Pancreas (tissue), 10 donors: ENCODE results near the gene TMCC3. TPM values are rescaled to one million over a fixed set of nuclear protein-coding genes. Genes with fewer than 3 reads are reported as not detected.
"Not testable (repeated sequence)": the region's sequence is repeated elsewhere in the genome, so short reads cannot be mapped to it uniquely, and the experiment has no call there.

Experiments used
- ATAC-seq, 4 donors: fragments of 200-7000 bp; cut with Tn5 transposase; one replicate each; pipeline versions ENCODE4 v1.8.0 to v1.9.1; 2020; ENCODE audit warnings: mild to moderate bottlenecking in 4 of 4, moderate library complexity in 4 of 4
- DNase-seq, 6 donors: peaks; one replicate each; pipeline ENCODE4 v3.0.0-alpha.2; 2020
- FAIRE-seq: peaks from 2 replicates; lab custom pipeline; 2012; peaks lifted over from hg19 to GRCh38; lab: Jason Lieb, UNC
- H3K27ac ChIP-seq, 4 donors: fragments of 200-600 bp; sonication (generic); 1 replicate in 3 of 4; 2 replicates in 1 of 4; pipeline versions ENCODE4 v1.5.0 to v1.8.0; 2020
- H3K27me3 ChIP-seq, 4 donors: fragments of 200-600 bp; one replicate each; pipeline ENCODE4 v1.8.0; 2021
- H3K36me3 ChIP-seq, 3 donors: fragments of 200-600 bp; sonication (generic) in 1 of 3; one replicate each; pipeline versions ENCODE4 v1.5.0 to v1.8.0; 2020 to 2021
- H3K4me1 ChIP-seq, 3 donors: fragments of 200-600 bp; one replicate each; pipeline ENCODE4 v1.8.0; 2021
- H3K4me3 ChIP-seq, 4 donors: fragments of 200-600 bp; sonication (generic) in 2 of 4; one replicate each; pipeline versions ENCODE4 v1.5.0 to v1.8.0; 2020 to 2021
- H3K9me3 ChIP-seq, 4 donors: fragments of 200-600 bp; one replicate each; pipeline ENCODE4 v1.8.0; 2021
- WGBS, 2 donors: extraction: QIAGEN DNeasy Blood & Tissue Kit; methylation state at CpG; one replicate each; pipeline ENCODE4 v1.1.7; 2013; 5-methylcytosine and 5-hydroxymethylcytosine counted together
- intact Hi-C, 3 donors: fragments of 100-400 bp; cut with DNase I; formaldehyde crosslinking; loops; one replicate each; pipeline versions ENCODE4 v1.11.1 to v1.14.2; 2022
- polyA plus RNA-seq, 2 donors: library from polyadenylated mRNA; stranded (reverse); fragments of 200-250 nt; gene quantifications; one replicate each; pipeline ENCODE4 v1.2.3, GENCODE V29; 2013
- total RNA-seq, 6 donors: library from RNA; stranded (reverse); fragmentation: NEBNext Ultra II Directional in 4 of 6; extraction: Animal tissue kit (Norgen Biotek cat#: 25700) in 4 of 6; gene quantifications; one replicate each; pipeline versions ENCODE4 v1.2.1 to v1.2.4, GENCODE V29; 2021 to 2023
- TF ChIP-seq, protein P1 (sequence below), 4 donors: fragments of 200-600 bp; sonication (generic) in 3 of 4; IDR thresholded peaks; one replicate each; pipeline versions ENCODE4 v1.5.0 to v1.8.0; 2021; ENCODE audit warnings: antibody characterized with exemption in 4 of 4
- donor health status: healthy with polysubstance abuse.
- donor health status: DM: no; HTN: no; CAD: no; lungs with moderate emphysema.
- donor health status: DM: no; HTN: no; CAD: no.
- donor health status: control.
- donor health status: control.
- donor health status: Bipolar disorder and iron deficiency.
- donor health status: DM: yes; HTN: yes; CAD: no.
- donor health status: DM: no; HTN: no; CAD: no.
- donor health status: DM: no; HTN: no; CAD: no.
- donor health status: DM: yes; HTN: yes; CAD: no.

Gene TMCC3
- total and polyA plus RNA-seq, 8 donors, result 1.0 to 6.9 (median 2.3) TPM

GRCh38 chr12:94551810-94552209, 98.5 kb downstream of the TMCC3 start:
- DNase-seq, result no peak
- Histone ChIP-seq H3K27ac (no peak overlapping the region), H3K4me3 (no peak overlapping the region), H3K9me3 (no peaks in the 10 kb centered on the region), H3K27me3 (no peaks in the 10 kb centered on the region), H3K36me3 (no peaks in the 10 kb centered on the region), H3K4me1 (no peaks in the 10 kb centered on the region)
- ATAC-seq, result no peak
- 89 to 91% methylated on average over 4 of the region's 4 CpGs for WGBS, 2 donors
- intact Hi-C loops, result no loop called here
- TF ChIP-seq, protein P1, sequence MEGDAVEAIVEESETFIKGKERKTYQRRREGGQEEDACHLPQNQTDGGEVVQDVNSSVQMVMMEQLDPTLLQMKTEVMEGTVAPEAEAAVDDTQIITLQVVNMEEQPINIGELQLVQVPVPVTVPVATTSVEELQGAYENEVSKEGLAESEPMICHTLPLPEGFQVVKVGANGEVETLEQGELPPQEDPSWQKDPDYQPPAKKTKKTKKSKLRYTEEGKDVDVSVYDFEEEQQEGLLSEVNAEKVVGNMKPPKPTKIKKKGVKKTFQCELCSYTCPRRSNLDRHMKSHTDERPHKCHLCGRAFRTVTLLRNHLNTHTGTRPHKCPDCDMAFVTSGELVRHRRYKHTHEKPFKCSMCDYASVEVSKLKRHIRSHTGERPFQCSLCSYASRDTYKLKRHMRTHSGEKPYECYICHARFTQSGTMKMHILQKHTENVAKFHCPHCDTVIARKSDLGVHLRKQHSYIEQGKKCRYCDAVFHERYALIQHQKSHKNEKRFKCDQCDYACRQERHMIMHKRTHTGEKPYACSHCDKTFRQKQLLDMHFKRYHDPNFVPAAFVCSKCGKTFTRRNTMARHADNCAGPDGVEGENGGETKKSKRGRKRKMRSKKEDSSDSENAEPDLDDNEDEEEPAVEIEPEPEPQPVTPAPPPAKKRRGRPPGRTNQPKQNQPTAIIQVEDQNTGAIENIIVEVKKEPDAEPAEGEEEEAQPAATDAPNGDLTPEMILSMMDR (IDR thresholded peaks at IDR 0.05), result no peak
- FAIRE-seq, result no peak

DNA sequence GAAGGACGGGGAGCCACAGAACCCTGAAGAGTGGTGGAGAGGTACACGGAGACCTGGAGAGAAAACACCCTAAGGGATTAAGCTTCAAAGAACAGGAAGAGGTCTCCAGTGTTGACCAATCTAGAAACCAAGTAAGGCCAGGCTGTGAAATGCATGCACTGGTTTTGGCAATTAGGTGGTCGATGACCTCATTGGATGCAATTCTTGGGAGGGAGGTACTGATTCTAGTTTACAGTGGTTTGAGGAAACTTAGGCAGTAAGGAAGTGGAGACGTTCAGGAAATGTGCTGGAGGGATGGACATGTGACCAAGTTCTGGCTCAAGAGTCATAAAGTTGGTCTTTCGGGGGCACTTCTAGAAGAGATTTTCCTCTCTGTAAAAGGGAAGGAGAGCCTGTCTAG, 99.4 kb downstream of the TMCC3 start:
- no peak overlapping the region for H3K4me3 ChIP-seq
- FAIRE-seq (no peak), ATAC-seq (no peak), DNase-seq (no peak)
- WGBS, 2 donors, result 78 to 92% methylated on average over 5 of the region's 5 CpGs
- no peaks in the 10 kb centered on the region for H3K4me1 ChIP-seq
- no peak overlapping the region for H3K27ac ChIP-seq
- H3K36me3 ChIP-seq, result no peaks in the 10 kb centered on the region
- TF ChIP-seq, protein P1 (IDR thresholded peaks at IDR 0.05), result no peak
- H3K27me3 ChIP-seq, result no peaks in the 10 kb centered on the region
- H3K9me3 ChIP-seq, result no peaks in the 10 kb centered on the region
- intact Hi-C loops, result no loop called here

DNA sequence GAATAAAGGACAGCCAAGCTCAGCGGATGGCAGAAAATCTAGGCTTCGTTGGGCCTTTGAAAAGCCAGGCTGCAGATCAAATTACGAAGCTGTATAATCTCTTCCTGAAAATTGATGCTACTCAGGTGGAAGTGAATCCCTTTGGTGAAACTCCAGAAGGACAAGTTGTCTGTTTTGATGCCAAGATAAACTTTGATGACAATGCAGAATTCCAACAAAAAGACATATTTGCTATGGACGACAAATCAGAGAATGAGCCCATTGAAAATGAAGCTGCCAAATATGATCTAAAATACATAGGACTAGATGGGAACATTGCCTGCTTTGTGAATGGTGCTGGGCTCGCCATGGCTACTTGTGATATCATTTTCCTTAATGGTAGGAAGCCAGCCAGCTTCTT, 101.5 kb downstream of the TMCC3 start:
- H3K4me3 ChIP-seq, H3K9me3 ChIP-seq, H3K27me3 ChIP-seq, H3K27ac ChIP-seq, intact Hi-C loops, DNase-seq, FAIRE-seq, H3K4me1 ChIP-seq, ATAC-seq, H3K36me3 ChIP-seq: not testable (repeated sequence)
- WGBS, 2 donors, result 84 to 89% methylated on average over 5 of the region's 5 CpGs

DNA sequence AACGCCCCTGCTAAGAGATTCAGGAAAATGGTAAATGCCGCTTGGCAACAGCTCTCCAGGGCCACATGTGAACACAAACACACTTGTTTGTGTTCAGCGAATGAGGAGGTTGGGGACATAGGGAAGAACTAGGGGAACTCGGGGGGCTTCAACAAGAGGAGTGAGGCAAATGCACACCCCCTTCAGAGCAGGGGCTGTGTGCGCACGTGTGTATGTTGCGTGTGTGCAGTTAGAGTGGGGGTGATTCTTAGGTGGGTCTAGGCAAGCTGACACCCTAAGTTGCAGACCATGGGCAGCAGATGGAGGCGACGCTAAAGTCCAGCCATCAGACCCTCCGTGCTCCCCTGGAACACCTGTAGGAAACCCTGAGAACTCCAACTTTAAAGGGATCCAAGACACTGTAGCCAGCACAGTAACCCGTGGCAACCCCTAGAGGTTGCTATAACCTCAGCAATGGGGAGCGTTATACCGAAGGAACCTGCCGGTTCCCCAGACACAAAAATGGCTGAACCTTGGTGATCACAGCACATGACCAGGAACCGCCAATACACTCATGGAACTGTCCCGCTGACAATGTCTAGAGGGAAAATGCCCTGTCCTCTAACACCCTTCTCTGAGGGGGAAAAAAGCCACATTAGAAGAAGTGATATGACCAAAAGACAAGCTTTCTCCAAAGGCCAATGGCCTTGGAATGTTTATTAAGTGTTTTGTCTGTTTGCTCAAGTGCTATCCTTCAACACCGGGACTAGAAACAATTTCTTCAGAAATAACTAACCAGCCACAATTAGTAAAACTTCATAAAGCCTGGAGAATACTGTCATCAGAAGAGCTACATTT, 104.2 kb downstream of the TMCC3 start:
- peak; percentile 92 to 99 (median 98) for ATAC-seq
- no peak for FAIRE-seq
- TF ChIP-seq, protein P1 (IDR thresholded peaks at IDR 0.05), result peak; percentile 33 to 68 (median 52)
- DNase-seq, result peak in 4 of 6 donors; percentile 27 to 61 (median 38)
- WGBS, 2 donors, result 39 to 43% methylated on average over 17 of the region's 17 CpGs
- H3K36me3 ChIP-seq, result no peaks in the 10 kb centered on the region
- intact Hi-C loops, result no loop called here
- H3K27me3 ChIP-seq, result no peaks in the 10 kb centered on the region
- H3K4me3 ChIP-seq, result peak overlapping the region in 1 of 4 donors; percentile 10
- H3K9me3 ChIP-seq, result no peaks in the 10 kb centered on the region
- no peak overlapping the region for H3K27ac ChIP-seq
- H3K4me1 ChIP-seq, result no peaks in the 10 kb centered on the region

DNA sequence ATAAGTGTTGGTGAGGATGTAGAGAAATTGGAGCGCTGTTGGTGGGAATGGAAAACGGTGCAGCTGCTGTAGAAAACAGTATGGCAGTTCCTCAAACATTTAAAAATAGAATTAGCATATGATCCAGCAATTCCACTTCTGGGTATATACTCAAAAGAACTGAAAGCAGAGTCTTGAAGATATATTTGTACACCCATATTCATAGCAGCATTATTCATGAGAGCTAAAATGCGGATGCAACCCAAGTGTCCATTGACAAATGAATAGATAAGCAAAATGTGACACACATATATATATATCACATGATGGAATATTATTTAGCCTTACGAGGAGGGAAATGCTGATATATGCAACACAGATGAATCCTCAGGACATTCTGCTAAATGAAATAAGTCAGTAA, 106.0 kb downstream of the TMCC3 start:
- no peaks in the 10 kb centered on the region for H3K9me3 ChIP-seq
- TF ChIP-seq, protein P1 (IDR thresholded peaks at IDR 0.05), result no peak
- H3K27ac ChIP-seq, result no peak overlapping the region
- no peak overlapping the region for H3K4me3 ChIP-seq
- intact Hi-C loops, result no loop called here
- no peaks in the 10 kb centered on the region for H3K27me3 ChIP-seq
- no peaks in the 10 kb centered on the region for H3K36me3 ChIP-seq
- no peak for DNase-seq
- FAIRE-seq, result no peak
- WGBS, 2 donors, result 80 to 82% methylated on average over 4 of the region's 4 CpGs
- no peak for ATAC-seq
- H3K4me1 ChIP-seq, result no peaks in the 10 kb centered on the region
